ENCODE measurements around the gene BTBD9. TPM values are rescaled to one million over a fixed set of nuclear protein-coding genes. Genes with fewer than 3 reads are reported as not detected.

The BTBD9 gene
- total RNA-seq, 1 donor from 2014 or later = 23.0 TPM

- no peak for DNase-seq (ENCODE audit: low spot score in 2 of 2, unreplicated experiment in 2 of 2)
- no peak overlapping the region for H3K27ac Mint-ChIP-seq
- peaks cover 4% of the 10 kb centered on the region for H3K36me3 Mint-ChIP-seq
- H3K4me1 Mint-ChIP-seq = peaks cover 25% of the 10 kb centered on the region
- H3K9me3 Mint-ChIP-seq = no peaks in the 10 kb centered on the region
- TF ChIP-seq CTCF (IDR thresholded peaks at IDR 0.05; ENCODE audit: unreplicated experiment) = no peak
- H3K4me3 Mint-ChIP-seq = no peak overlapping the region
- H3K27me3 Mint-ChIP-seq (ENCODE audit: low read depth) = no peaks in the 10 kb centered on the region
Measured at GRCh38 chr6:38146021-38146733, 493.6 kb downstream of the BTBD9 start.

GRCh38 chr6:38144365-38144945, 495.3 kb downstream of the BTBD9 start:
- peaks cover 20% of the 10 kb centered on the region for H3K4me1 Mint-ChIP-seq

GRCh38 chr6:38143191-38144150, 496.3 kb downstream of the BTBD9 start:
- no peak for TF ChIP-seq CTCF (IDR thresholded peaks at IDR 0.05; ENCODE audit: unreplicated experiment)
- H3K27me3 Mint-ChIP-seq (ENCODE audit: low read depth) = no peaks in the 10 kb centered on the region
- H3K4me3 Mint-ChIP-seq = no peak overlapping the region
- peaks cover 18% of the 10 kb centered on the region for H3K36me3 Mint-ChIP-seq
- no peak overlapping the region for H3K27ac Mint-ChIP-seq
- peaks cover 6% of the 10 kb centered on the region for H3K9me3 Mint-ChIP-seq
- DNase-seq (ENCODE audit: low spot score in 2 of 2, unreplicated experiment in 2 of 2) = no peak
- peaks cover 10% of the 10 kb centered on the region for H3K4me1 Mint-ChIP-seq

More at GRCh38 chr6:38144365-38144945, 495.3 kb downstream of the BTBD9 start:
- Mint-ChIP-seq H3K36me3 (peaks cover 11% of the 10 kb centered on the region), H3K27me3 (ENCODE audit: low read depth) (no peaks in the 10 kb centered on the region), H3K4me3 (no peak overlapping the region), H3K9me3 (peaks cover 6% of the 10 kb centered on the region), H3K27ac (no peak overlapping the region)
- DNase-seq (ENCODE audit: low spot score in 2 of 2, unreplicated experiment in 2 of 2) = no peak
- no peak for TF ChIP-seq CTCF (IDR thresholded peaks at IDR 0.05; ENCODE audit: unreplicated experiment)

GRCh38 chr6:38142178-38142902, 497.4 kb downstream of the BTBD9 start:
- Mint-ChIP-seq H3K9me3 (peaks cover 6% of the 10 kb centered on the region), H3K36me3 (peaks cover 18% of the 10 kb centered on the region), H3K27me3 (ENCODE audit: low read depth) (no peaks in the 10 kb centered on the region), H3K4me1 (peaks cover 15% of the 10 kb centered on the region), H3K27ac (no peak overlapping the region), H3K4me3 (no peak overlapping the region)
- no peak for TF ChIP-seq CTCF (IDR thresholded peaks at IDR 0.05; ENCODE audit: unreplicated experiment)
- DNase-seq (ENCODE audit: low spot score in 2 of 2, unreplicated experiment in 2 of 2) = no peak

GRCh38 chr6:38141716-38142115, 498.0 kb downstream of the BTBD9 start:
- DNase-seq (ENCODE audit: low spot score in 2 of 2, unreplicated experiment in 2 of 2) = no peak
- H3K9me3 Mint-ChIP-seq = peaks cover 6% of the 10 kb centered on the region
- H3K4me3 Mint-ChIP-seq = no peak overlapping the region
- H3K4me1 Mint-ChIP-seq = peaks cover 16% of the 10 kb centered on the region
- no peak for TF ChIP-seq CTCF (IDR thresholded peaks at IDR 0.05; ENCODE audit: unreplicated experiment)
- H3K36me3 Mint-ChIP-seq = peaks cover 18% of the 10 kb centered on the region
- no peak overlapping the region for H3K27ac Mint-ChIP-seq
- no peaks in the 10 kb centered on the region for H3K27me3 Mint-ChIP-seq (ENCODE audit: low read depth)

Measured in mesothelial cell of epicardium (in vitro differentiated cells).